Tibial nerve (tissue), 4 donors: ENCODE measurements around the gene SHISAL1. TPM values are rescaled to one million over a fixed set of nuclear protein-coding genes. Genes with fewer than 3 reads are reported as not detected.

Experiments used
- DNase-seq, 2 donors: peaks; one replicate each; pipeline ENCODE4 v3.0.0-alpha.2; 2019; ENCODE audit warnings: low spot score in 2 of 2
- H3K27ac ChIP-seq, 4 donors: fragments of 200-600 bp; sonication (generic) in 3 of 4; one replicate each; pipeline ENCODE4 v1.5.1; 2017 to 2019; ENCODE audit warnings: mild to moderate bottlenecking in 1 of 4
- H3K27me3 ChIP-seq, 2 donors: fragments of 200-600 bp; sonication (generic) in 1 of 2; one replicate each; pipeline versions ENCODE4 v1.5.1 to v1.6.0; 2017 to 2019
- H3K36me3 ChIP-seq, 3 donors: fragments of 200-600 bp; sonication (generic); one replicate each; pipeline ENCODE4 v1.5.1; 2018 to 2019
- H3K4me1 ChIP-seq, 4 donors: fragments of 200-600 bp; sonication (generic) in 3 of 4; one replicate each; pipeline ENCODE4 v1.5.1; 2017 to 2019
- H3K4me3 ChIP-seq, 4 donors: fragments of 200-600 bp; sonication (generic) in 3 of 4; one replicate each; pipeline ENCODE4 v1.5.1; 2017 to 2019; ENCODE audit warnings: mild to moderate bottlenecking in 1 of 4, moderate library complexity in 1 of 4
- H3K9me3 ChIP-seq, 4 donors: fragments of 200-600 bp; sonication (generic) in 3 of 4; one replicate each; pipeline ENCODE4 v1.5.1; 2017 to 2019
- EP300 ChIP-seq, 2 donors: sonication (generic); formaldehyde crosslinking; IDR thresholded peaks; one replicate each; pipeline ENCODE4 v1.6.1; 2017; ENCODE audit warnings: antibody characterized with exemption in 2 of 2, mild to moderate bottlenecking in 1 of 2
- POLR2A ChIP-seq, 2 donors: fragments of 450-650 bp; IDR thresholded peaks; one replicate each; pipeline ENCODE4 v1.6.1; 2017; ENCODE audit warnings: antibody characterized with exemption in 2 of 2, mild to moderate bottlenecking in 2 of 2, moderate library complexity in 2 of 2
- WGBS, 2 donors: methylation state at CpG; one replicate each; pipeline ENCODE4 v1.1.5; 2018; 5-methylcytosine and 5-hydroxymethylcytosine counted together
- total RNA-seq, 4 donors: library from RNA; depleted of rRNA; stranded (reverse); fragments of >200 nt; gene quantifications; one replicate each; pipeline ENCODE4 v1.1.0, GENCODE V29; 2016
- TF ChIP-seq, protein P1 (sequence below), 5 experiments: fragments of 200-600 bp in 3 of 5; fragments of 450-650 bp in 2 of 5; sonication (generic) in 3 of 5; IDR thresholded peaks; one replicate each; pipeline ENCODE4 v1.5.1; 2016 to 2019; ENCODE audit warnings: antibody characterized with exemption in 5 of 5, mild to moderate bottlenecking in 3 of 5, moderate library complexity in 2 of 5

The SHISAL1 gene
- total RNA-seq, 4 donors from 2014 or later, result 0.22 to 1.0 (median 0.59) TPM

DNA sequence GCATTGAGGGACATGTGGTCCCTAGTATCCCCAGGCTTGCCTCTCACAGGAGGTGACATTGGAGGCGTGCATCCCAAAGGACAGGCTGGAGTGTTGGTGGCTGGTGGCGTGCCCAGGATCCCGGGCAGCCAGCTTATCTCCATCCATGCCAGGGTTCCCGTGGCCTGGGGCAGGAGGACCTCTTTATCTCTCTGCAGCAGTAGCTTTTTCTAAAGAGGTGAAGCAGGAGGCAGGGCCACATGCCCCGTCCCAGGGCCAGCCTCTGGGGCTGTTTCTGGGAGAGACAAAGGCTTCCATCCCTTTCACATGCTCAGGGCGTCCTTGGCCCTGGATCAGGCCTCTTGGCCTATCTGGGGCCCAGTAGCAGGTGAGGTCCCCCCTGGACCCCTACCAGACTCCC, 112.3 kb downstream of the SHISAL1 start:
- Histone ChIP-seq H3K9me3 (no peaks in the 10 kb centered on the region), H3K27ac (no peak overlapping the region), H3K27me3 (peaks cover 0 to 3% of the 10 kb centered on the region in 2 donors), H3K4me3 (no peak overlapping the region), H3K4me1 (peaks cover 0 to 6% (median 0%) of the 10 kb centered on the region in 4 donors), H3K36me3 (no peaks in the 10 kb centered on the region)
- TF ChIP-seq, protein P1, sequence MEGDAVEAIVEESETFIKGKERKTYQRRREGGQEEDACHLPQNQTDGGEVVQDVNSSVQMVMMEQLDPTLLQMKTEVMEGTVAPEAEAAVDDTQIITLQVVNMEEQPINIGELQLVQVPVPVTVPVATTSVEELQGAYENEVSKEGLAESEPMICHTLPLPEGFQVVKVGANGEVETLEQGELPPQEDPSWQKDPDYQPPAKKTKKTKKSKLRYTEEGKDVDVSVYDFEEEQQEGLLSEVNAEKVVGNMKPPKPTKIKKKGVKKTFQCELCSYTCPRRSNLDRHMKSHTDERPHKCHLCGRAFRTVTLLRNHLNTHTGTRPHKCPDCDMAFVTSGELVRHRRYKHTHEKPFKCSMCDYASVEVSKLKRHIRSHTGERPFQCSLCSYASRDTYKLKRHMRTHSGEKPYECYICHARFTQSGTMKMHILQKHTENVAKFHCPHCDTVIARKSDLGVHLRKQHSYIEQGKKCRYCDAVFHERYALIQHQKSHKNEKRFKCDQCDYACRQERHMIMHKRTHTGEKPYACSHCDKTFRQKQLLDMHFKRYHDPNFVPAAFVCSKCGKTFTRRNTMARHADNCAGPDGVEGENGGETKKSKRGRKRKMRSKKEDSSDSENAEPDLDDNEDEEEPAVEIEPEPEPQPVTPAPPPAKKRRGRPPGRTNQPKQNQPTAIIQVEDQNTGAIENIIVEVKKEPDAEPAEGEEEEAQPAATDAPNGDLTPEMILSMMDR (IDR thresholded peaks at IDR 0.05), result no peak
- TF ChIP-seq EP300 (IDR thresholded peaks at IDR 0.05), result no peak
- TF ChIP-seq POLR2A (IDR thresholded peaks at IDR 0.05), result no peak
- no peak for DNase-seq
- 75 to 93% methylated on average over 6 of the region's 6 CpGs for WGBS, 2 donors

DNA sequence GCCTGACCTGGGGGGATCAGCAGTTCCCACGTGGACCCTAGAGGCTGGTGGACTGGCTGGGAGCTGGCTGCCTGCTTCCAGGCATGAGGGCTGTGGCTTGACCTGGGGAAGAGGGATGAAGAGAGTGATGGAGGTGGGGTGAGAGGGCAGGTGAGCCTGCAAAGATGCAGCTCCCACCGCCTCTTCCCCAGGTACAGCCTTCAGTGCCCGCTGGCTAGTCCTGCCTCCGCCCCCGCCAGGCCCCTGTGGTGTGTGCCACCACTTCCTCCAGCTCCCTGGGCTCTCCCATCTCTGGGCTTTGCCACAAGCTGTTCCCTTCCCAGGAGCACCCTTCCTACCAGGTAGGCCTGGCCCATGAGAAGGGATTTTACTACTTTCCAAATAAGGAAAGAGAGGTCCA, 112.9 kb downstream of the SHISAL1 start:
- TF ChIP-seq POLR2A (IDR thresholded peaks at IDR 0.05), result no peak
- no peak for TF ChIP-seq EP300 (IDR thresholded peaks at IDR 0.05)
- TF ChIP-seq, protein P1 (IDR thresholded peaks at IDR 0.05), result no peak
- Histone ChIP-seq H3K36me3 (no peaks in the 10 kb centered on the region), H3K4me3 (no peak overlapping the region), H3K9me3 (no peaks in the 10 kb centered on the region), H3K4me1 (peaks cover 0 to 6% (median 0%) of the 10 kb centered on the region in 4 donors), H3K27ac (no peak overlapping the region), H3K27me3 (peaks cover 0 to 3% of the 10 kb centered on the region in 2 donors)
- 84 to 86% methylated on average over 5 of the region's 5 CpGs for WGBS, 2 donors
- no peak for DNase-seq

DNA sequence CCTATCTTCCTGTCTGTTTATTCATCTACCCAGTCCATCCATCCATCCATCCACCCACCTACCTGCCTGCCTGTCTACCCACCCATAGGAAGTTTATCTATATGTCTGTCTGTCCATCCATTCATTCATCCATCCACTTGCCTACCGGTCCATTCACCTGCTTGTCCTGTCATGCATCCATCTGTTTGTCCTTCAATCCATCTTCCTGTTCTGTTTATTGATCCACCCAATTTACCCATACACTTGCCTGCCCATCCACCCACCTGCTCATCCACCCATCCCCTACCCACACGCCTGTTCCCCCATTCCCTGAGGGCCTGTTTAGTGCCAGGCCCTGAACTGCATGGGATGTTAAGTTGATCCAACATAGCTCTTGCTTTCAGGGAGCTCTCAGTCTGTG, 113.6 kb downstream of the SHISAL1 start:
- no peak for DNase-seq
- WGBS, 2 donors, result 78 to 85% methylated on average over 2 of the region's 2 CpGs

DNA sequence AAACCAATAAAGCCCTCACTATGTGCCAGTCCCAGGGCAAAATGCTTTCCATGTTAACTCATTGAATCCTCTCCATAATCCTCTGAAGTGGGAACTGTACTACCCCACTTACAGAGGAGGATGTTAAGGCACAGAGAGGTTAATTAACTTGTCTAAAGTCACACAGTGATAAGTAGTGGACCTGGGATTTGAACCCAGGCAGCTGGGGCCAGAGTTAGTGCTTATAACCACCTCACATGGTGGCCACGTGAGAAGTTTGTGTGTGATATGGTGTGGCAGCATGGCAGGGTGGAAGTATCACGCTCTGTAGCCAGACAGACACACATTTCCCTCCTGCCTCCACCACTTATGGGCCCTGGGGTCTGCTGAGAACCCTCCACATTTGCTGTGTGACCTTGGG, 115.5 kb downstream of the SHISAL1 start:
- DNase-seq, result no peak
- TF ChIP-seq POLR2A (IDR thresholded peaks at IDR 0.05) (no peak), EP300 (IDR thresholded peaks at IDR 0.05) (no peak)
- TF ChIP-seq, protein P1 (IDR thresholded peaks at IDR 0.05), result no peak
- WGBS, 2 donors, result 90 to 95% methylated on average over 2 of the region's 2 CpGs
- Histone ChIP-seq H3K4me3 (no peak overlapping the region), H3K4me1 (peaks cover 0 to 6% (median 0%) of the 10 kb centered on the region in 4 donors), H3K36me3 (no peaks in the 10 kb centered on the region), H3K27me3 (peaks cover 0 to 3% of the 10 kb centered on the region in 2 donors), H3K9me3 (no peaks in the 10 kb centered on the region), H3K27ac (no peak overlapping the region)

More for the DNA sequence above, 113.6 kb downstream of the SHISAL1 start:
- H3K9me3 ChIP-seq, result no peaks in the 10 kb centered on the region
- no peaks in the 10 kb centered on the region for H3K36me3 ChIP-seq
- H3K27me3 ChIP-seq, result peaks cover 0 to 3% of the 10 kb centered on the region in 2 donors
- no peak overlapping the region for H3K4me3 ChIP-seq
- no peak overlapping the region for H3K27ac ChIP-seq
- H3K4me1 ChIP-seq, result peaks cover 0 to 6% (median 0%) of the 10 kb centered on the region in 4 donors
- TF ChIP-seq EP300 (IDR thresholded peaks at IDR 0.05), result no peak
- TF ChIP-seq, protein P1 (IDR thresholded peaks at IDR 0.05), result no peak
- TF ChIP-seq POLR2A (IDR thresholded peaks at IDR 0.05), result no peak

DNA sequence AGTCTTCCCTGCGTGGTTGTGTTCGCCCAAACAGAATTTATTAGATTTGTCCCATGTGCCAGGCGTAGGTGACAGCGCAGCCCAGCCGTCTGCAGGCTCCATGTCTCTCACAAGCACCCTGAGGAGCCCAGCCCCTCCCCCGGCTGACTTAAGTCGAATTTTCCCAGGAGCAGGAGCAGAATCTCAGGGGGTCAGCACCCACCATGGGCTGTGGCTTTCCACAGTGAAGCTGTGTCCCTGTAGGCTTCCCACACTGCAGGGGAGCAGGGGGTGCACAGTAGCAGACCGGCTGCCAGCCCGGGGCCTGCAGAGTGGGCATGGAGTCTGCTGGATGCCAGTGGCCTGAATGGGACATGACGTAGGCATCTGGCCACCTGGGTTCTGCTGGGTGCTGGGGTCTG, 116.0 kb downstream of the SHISAL1 start:
- peaks cover 0 to 3% of the 10 kb centered on the region in 2 donors for H3K27me3 ChIP-seq
- H3K36me3 ChIP-seq, result no peaks in the 10 kb centered on the region
- DNase-seq, result no peak
- H3K9me3 ChIP-seq, result no peaks in the 10 kb centered on the region
- peaks cover 0 to under 1% (median 0%) of the 10 kb centered on the region in 4 donors for H3K4me1 ChIP-seq
- no peak for TF ChIP-seq EP300 (IDR thresholded peaks at IDR 0.05)
- TF ChIP-seq, protein P1 (IDR thresholded peaks at IDR 0.05), result no peak
- no peak for TF ChIP-seq POLR2A (IDR thresholded peaks at IDR 0.05)
- H3K27ac ChIP-seq, result no peak overlapping the region
- WGBS, 2 donors, result 63 to 72% methylated on average over 10 of the region's 10 CpGs
- no peak overlapping the region for H3K4me3 ChIP-seq
